GM12873 (cell line): Measurements from ENCODE around the gene C15orf62.

Source experiments
- TF ChIP-seq, protein P1 (sequence below): IDR thresholded peaks from 2 replicates; pipeline ENCODE4 v1.5.1; 2012; ENCODE audit warnings: low read depth, mild to moderate bottlenecking, moderate library complexity, low read length, control low read depth; ENCODE audit not compliant: insufficient read depth; ENCODE audit errors: missing control alignments

The C15orf62 gene

DNA sequence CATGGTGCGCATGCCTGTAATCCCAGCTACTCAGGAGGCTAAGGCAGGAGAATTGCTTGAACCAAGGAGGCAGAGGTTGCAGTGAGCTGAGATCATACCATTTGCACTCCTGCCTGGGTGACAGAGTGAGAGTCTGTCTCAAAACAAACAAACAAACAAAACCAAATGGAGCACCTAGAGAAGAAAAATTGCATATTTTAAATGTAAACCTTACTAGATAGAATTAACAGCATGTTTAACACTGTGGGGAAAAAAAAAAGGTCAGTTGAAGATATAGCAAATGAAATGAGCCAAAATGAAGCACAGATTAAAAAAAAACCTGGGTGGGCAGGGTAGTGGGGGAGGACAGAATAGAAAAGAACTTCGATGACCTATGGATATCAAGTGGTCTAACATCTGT is 51.4 kb downstream of the C15orf62 start:
- TF ChIP-seq, protein P1, sequence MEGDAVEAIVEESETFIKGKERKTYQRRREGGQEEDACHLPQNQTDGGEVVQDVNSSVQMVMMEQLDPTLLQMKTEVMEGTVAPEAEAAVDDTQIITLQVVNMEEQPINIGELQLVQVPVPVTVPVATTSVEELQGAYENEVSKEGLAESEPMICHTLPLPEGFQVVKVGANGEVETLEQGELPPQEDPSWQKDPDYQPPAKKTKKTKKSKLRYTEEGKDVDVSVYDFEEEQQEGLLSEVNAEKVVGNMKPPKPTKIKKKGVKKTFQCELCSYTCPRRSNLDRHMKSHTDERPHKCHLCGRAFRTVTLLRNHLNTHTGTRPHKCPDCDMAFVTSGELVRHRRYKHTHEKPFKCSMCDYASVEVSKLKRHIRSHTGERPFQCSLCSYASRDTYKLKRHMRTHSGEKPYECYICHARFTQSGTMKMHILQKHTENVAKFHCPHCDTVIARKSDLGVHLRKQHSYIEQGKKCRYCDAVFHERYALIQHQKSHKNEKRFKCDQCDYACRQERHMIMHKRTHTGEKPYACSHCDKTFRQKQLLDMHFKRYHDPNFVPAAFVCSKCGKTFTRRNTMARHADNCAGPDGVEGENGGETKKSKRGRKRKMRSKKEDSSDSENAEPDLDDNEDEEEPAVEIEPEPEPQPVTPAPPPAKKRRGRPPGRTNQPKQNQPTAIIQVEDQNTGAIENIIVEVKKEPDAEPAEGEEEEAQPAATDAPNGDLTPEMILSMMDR = no peak
